ENCODE results near the gene ZFAND3. TPM values are rescaled to one million over a fixed set of nuclear protein-coding genes. Genes with fewer than 3 reads are reported as not detected.
A peak's percentile ranks its signal among the peaks of the same experiment; 100 is the strongest.

ZFAND3 gene
- polyA plus RNA-seq, 1 of the 3 experiments (the other 2 are of a cell fraction), result 16.7 TPM

DNA sequence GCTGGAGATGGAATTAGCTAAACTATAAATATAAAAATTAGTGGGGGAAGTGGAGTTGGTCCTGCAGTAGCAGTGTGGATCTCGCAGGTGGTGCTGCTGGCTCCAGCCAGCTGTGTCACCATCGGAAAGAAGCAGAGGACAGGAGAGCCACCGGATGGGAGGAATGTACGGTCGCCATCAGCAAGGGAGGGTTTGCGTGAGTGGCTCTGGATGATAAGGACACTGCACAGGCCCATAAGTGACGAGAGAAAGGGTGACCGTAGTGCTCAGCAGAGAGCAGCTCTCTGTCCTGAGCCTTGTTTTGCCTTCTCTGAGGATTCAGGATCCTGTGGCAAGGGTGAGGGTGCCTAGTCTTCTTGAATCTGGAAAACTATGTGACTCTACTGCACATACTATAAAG lies 378.7 kb downstream of the ZFAND3 start:
- no peaks in the 10 kb centered on the region for H4K20me1 ChIP-seq (ENCODE audit: insufficient read depth)
- H3K4me3 ChIP-seq (ENCODE audit: low read depth in 2 of 2, low read length in 1 of 2), result no peak overlapping the region
- 89% methylated on average over 8 of the region's 8 CpGs for WGBS (ENCODE audit: low lambda C conversion rate)
- no peaks in the 10 kb centered on the region for H3K9me3 ChIP-seq
- H3K79me2 ChIP-seq (ENCODE audit: insufficient read depth), result no peaks in the 10 kb centered on the region
- no peaks in the 10 kb centered on the region for H3F3A ChIP-seq (replicated peaks; ENCODE audit: insufficient read depth)
- no peak for DNase-seq
- peaks cover 0 to 12% of the 10 kb centered on the region in 2 experiments; a peak in 1 of 4 replicates for H3K4me1 ChIP-seq (ENCODE audit: control insufficient read depth in 1 of 2, insufficient read depth in 2 of 2, low read depth in 1 of 2, low read length in 1 of 2)
- ChIA-PET POLR2A (no interaction called here), CTCF (interaction anchor here (0.6 kb wide), 1 partner anchor 508 kb away, joined by 3 read pairs; no protein-coding TSS in a partner anchor)
- H3K27ac ChIP-seq (ENCODE audit: low read depth in 2 of 2, low read length in 1 of 2), result no peak overlapping the region
- TF ChIP-seq POLR2AphosphoS5 (IDR thresholded peaks at IDR 0.05; ENCODE audit: low read depth, low read length), result no peak
- TF ChIP-seq, protein P1, sequence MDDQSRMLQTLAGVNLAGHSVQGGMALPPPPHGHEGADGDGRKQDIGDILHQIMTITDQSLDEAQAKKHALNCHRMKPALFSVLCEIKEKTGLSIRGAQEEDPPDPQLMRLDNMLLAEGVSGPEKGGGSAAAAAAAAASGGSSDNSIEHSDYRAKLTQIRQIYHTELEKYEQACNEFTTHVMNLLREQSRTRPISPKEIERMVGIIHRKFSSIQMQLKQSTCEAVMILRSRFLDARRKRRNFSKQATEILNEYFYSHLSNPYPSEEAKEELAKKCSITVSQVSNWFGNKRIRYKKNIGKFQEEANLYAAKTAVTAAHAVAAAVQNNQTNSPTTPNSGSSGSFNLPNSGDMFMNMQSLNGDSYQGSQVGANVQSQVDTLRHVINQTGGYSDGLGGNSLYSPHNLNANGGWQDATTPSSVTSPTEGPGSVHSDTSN (IDR thresholded peaks at IDR 0.05), result no peak
- TF ChIP-seq RAD21 (IDR thresholded peaks at IDR 0.05; ENCODE audit: low read length), result peak; percentile 15; the same call in 1 of the 2 replicates
- TF ChIP-seq MEF2A (IDR thresholded peaks at IDR 0.05; ENCODE audit: borderline replicate concordance, low read depth), result no peak
- no peak for TF ChIP-seq RCOR1 (IDR thresholded peaks at IDR 0.05; ENCODE audit: low read length)
- TF ChIP-seq CHD2 (IDR thresholded peaks at IDR 0.05; ENCODE audit: low read length, partially characterized antibody), result no peak
- no peak overlapping the region for H3K4me2 ChIP-seq
- no peaks in the 10 kb centered on the region for H3K9me2 ChIP-seq
- no peaks in the 10 kb centered on the region for H3K27me3 ChIP-seq (ENCODE audit: insufficient read depth)
- H3K36me3 ChIP-seq (replicated peaks in 1 of 2; ENCODE audit: control insufficient read depth in 1 of 2, insufficient read depth in 2 of 2, low read length in 1 of 2), result no peaks in the 10 kb centered on the region
- H3K9ac ChIP-seq, result no peak overlapping the region
- no peak overlapping the region for H2AFZ ChIP-seq (ENCODE audit: low read depth)

Small RNA genes lying within 50 kb of the gene (small RNA-seq; reads per million reads assigned to genes)
- 0 reads per million in 7 experiments for gene RN7SL285P
- 0 reads per million in 7 experiments for gene RNU1-87P

Other genes with a start within 250 kb of the ZFAND3 start
- 4.4 and 5.1 TPM in 2 replicates for gene MDGA1, start 121.8 kb upstream of the ZFAND3 start, polyA plus RNA-seq (2012; rRNA removed)

Data from SK-N-SH (cell line).